ENCODE measurements around the gene RERE. TPM values are rescaled to one million over a fixed set of nuclear protein-coding genes. Genes with fewer than 3 reads are reported as not detected.

Gene RERE
- total RNA-seq, 1 donor from 2014 or later: 124 TPM

GRCh38 chr1:8818325-8818775 is 910 bp upstream of the RERE start:
- no peak for TF ChIP-seq CTCF (IDR thresholded peaks at IDR 0.05; ENCODE audit: insufficient read depth, low read depth, low read length)
- TF ChIP-seq EZH2 (IDR thresholded peaks at IDR 0.05; ENCODE audit: insufficient read depth, low read length): no peak
- no peak for FAIRE-seq
- peaks cover 40% of the 10 kb centered on the region for H3K4me1 Mint-ChIP-seq (ENCODE audit: low read depth, unreplicated experiment)

GRCh38 chr1:8816831-8817411 is 519 bp downstream of the RERE start:
- Histone ChIP-seq H3K4me2 (ENCODE audit: low read length) (peak overlapping the region; percentile 97), H3K4me3 (ENCODE audit: insufficient read depth, low read depth, low read length) (peak overlapping the region; percentile 91), H3K4me1 (ENCODE audit: insufficient read depth, low read length) (peaks cover 29% of the 10 kb centered on the region), H3K27ac (ENCODE audit: low read depth, low read length) (peak overlapping the region; percentile 92), H3K9ac (ENCODE audit: low read length) (peak overlapping the region; percentile 99), H4K20me1 (ENCODE audit: insufficient read depth, low read length) (peaks cover 7% of the 10 kb centered on the region), H3K36me3 (ENCODE audit: insufficient read depth, low read length) (no peaks in the 10 kb centered on the region), H3K9me3 (ENCODE audit: insufficient read depth, low read depth, low read length) (no peaks in the 10 kb centered on the region), H3K27me3 (ENCODE audit: insufficient read depth, low read length) (no peaks in the 10 kb centered on the region), H2AFZ (ENCODE audit: low read depth, low read length) (peak overlapping the region; percentile 73), H3K79me2 (ENCODE audit: insufficient read depth, low read length) (peaks cover 40% of the 10 kb centered on the region)
- Mint-ChIP-seq H3K4me1 (ENCODE audit: low read depth, unreplicated experiment) (peaks cover 30% of the 10 kb centered on the region), H3K4me3 (ENCODE audit: unreplicated experiment) (peak overlapping the region; percentile 95), H3K9me3 (ENCODE audit: unreplicated experiment) (no peaks in the 10 kb centered on the region), H3K27ac (ENCODE audit: unreplicated experiment) (peak overlapping the region; percentile 98), H3K27me3 (ENCODE audit: low read depth, unreplicated experiment) (no peaks in the 10 kb centered on the region), H3K36me3 (ENCODE audit: low read depth, unreplicated experiment) (no peaks in the 10 kb centered on the region)
- TF ChIP-seq CTCF (IDR thresholded peaks at IDR 0.05; ENCODE audit: insufficient read depth, low read depth, low read length): no peak
- no peak for TF ChIP-seq EZH2 (IDR thresholded peaks at IDR 0.05; ENCODE audit: insufficient read depth, low read length)
- DNase-seq (ENCODE audit: low read depth) (no peak), FAIRE-seq (no peak)

More at GRCh38 chr1:8818325-8818775, 910 bp upstream of the RERE start:
- Histone ChIP-seq H3K36me3 (ENCODE audit: insufficient read depth, low read length) (no peaks in the 10 kb centered on the region), H3K4me3 (ENCODE audit: insufficient read depth, low read depth, low read length) (peak overlapping the region; percentile 91), H3K27me3 (ENCODE audit: insufficient read depth, low read length) (no peaks in the 10 kb centered on the region), H2AFZ (ENCODE audit: low read depth, low read length) (peak overlapping the region; percentile 72), H3K79me2 (ENCODE audit: insufficient read depth, low read length) (peaks cover 29% of the 10 kb centered on the region), H3K9me3 (ENCODE audit: insufficient read depth, low read depth, low read length) (no peaks in the 10 kb centered on the region), H3K9ac (ENCODE audit: low read length) (peak overlapping the region; percentile 89), H3K4me1 (ENCODE audit: insufficient read depth, low read length) (peaks cover 28% of the 10 kb centered on the region), H3K27ac (ENCODE audit: low read depth, low read length) (peak overlapping the region; percentile 87), H4K20me1 (ENCODE audit: insufficient read depth, low read length) (peaks cover 7% of the 10 kb centered on the region), H3K4me2 (ENCODE audit: low read length) (peak overlapping the region; percentile 83)
- H3K27me3 Mint-ChIP-seq (ENCODE audit: low read depth, unreplicated experiment): no peaks in the 10 kb centered on the region
- DNase-seq (ENCODE audit: low read depth): peak; percentile 68
- peak overlapping the region; percentile 86 for H3K4me3 Mint-ChIP-seq (ENCODE audit: unreplicated experiment)
- H3K27ac Mint-ChIP-seq (ENCODE audit: unreplicated experiment): peak overlapping the region; percentile 90
- H3K36me3 Mint-ChIP-seq (ENCODE audit: low read depth, unreplicated experiment): no peaks in the 10 kb centered on the region
- no peaks in the 10 kb centered on the region for H3K9me3 Mint-ChIP-seq (ENCODE audit: unreplicated experiment)

GRCh38 chr1:8816264-8816663 is 1.2 kb downstream of the RERE start:
- Histone ChIP-seq H3K36me3 (ENCODE audit: insufficient read depth, low read length) (no peaks in the 10 kb centered on the region), H3K9ac (ENCODE audit: low read length) (peak overlapping the region; percentile 99), H3K4me2 (ENCODE audit: low read length) (peak overlapping the region; percentile 97), H3K27ac (ENCODE audit: low read depth, low read length) (peak overlapping the region; percentile 92), H4K20me1 (ENCODE audit: insufficient read depth, low read length) (peaks cover 12% of the 10 kb centered on the region), H3K27me3 (ENCODE audit: insufficient read depth, low read length) (no peaks in the 10 kb centered on the region), H3K79me2 (ENCODE audit: insufficient read depth, low read length) (peaks cover 47% of the 10 kb centered on the region), H3K4me1 (ENCODE audit: insufficient read depth, low read length) (peaks cover 29% of the 10 kb centered on the region), H3K9me3 (ENCODE audit: insufficient read depth, low read depth, low read length) (no peaks in the 10 kb centered on the region), H3K4me3 (ENCODE audit: insufficient read depth, low read depth, low read length) (peak overlapping the region; percentile 91), H2AFZ (ENCODE audit: low read depth, low read length) (peak overlapping the region; percentile 73)
- H3K27me3 Mint-ChIP-seq (ENCODE audit: low read depth, unreplicated experiment): no peaks in the 10 kb centered on the region
- DNase-seq (ENCODE audit: low read depth) (peak; percentile 40), FAIRE-seq (no peak)
- peak overlapping the region; percentile 95 for H3K4me3 Mint-ChIP-seq (ENCODE audit: unreplicated experiment)
- no peaks in the 10 kb centered on the region for H3K9me3 Mint-ChIP-seq (ENCODE audit: unreplicated experiment)
- H3K27ac Mint-ChIP-seq (ENCODE audit: unreplicated experiment): peak overlapping the region; percentile 98
- H3K36me3 Mint-ChIP-seq (ENCODE audit: low read depth, unreplicated experiment): no peaks in the 10 kb centered on the region
- peaks cover 26% of the 10 kb centered on the region for H3K4me1 Mint-ChIP-seq (ENCODE audit: low read depth, unreplicated experiment)
- TF ChIP-seq EZH2 (IDR thresholded peaks at IDR 0.05; ENCODE audit: insufficient read depth, low read length) (no peak), CTCF (IDR thresholded peaks at IDR 0.05; ENCODE audit: insufficient read depth, low read depth, low read length) (no peak)
